GM12878 (cell line): Measurements from ENCODE around the gene THRB. TPM values are rescaled to one million over a fixed set of nuclear protein-coding genes. Genes with fewer than 3 reads are reported as not detected.

Source experiments
- ATAC-seq: fragments of 200-7000 bp; cut with Tn5 transposase; 3 replicates; pipeline ENCODE4 v1.9.1; 2020; ENCODE audit warnings: mild to moderate bottlenecking, moderate library complexity
- BruUV-seq: library from RNA; stranded (reverse); fragments of 400-500 nt; replicated peaks from 2 replicates; lab custom pipeline; 2021; lab: Mats Ljungman, UMichigan
- CTCF ChIA-PET: fragments of 300-600 bp; sonication (Branson Sonifier 250); formaldehyde crosslinking; extraction: SDS; loops from one replicate; lab custom pipeline; 2021; ENCODE audit warnings: inconsistent platforms; lab: Yijun Ruan, JAX
- POLR2A ChIA-PET: fragments of 350-600 bp; formaldehyde crosslinking; extraction: SDS; loops from one replicate; lab custom pipeline; 2021; ENCODE audit warnings: inconsistent platforms; lab: Charles Lee
- RAD21 ChIA-PET: fragments of 300-600 bp; sonication (Branson Sonifier 250); formaldehyde crosslinking; loops from one replicate; lab custom pipeline; 2023; ENCODE audit warnings: antibody characterized with exemption; ENCODE audit not compliant: unreplicated experiment; lab: Charles Lee
- SMC1A ChIA-PET: fragments of 300-600 bp; sonication (Branson Sonifier 250); formaldehyde crosslinking; loops from one replicate; lab custom pipeline; 2023; ENCODE audit not compliant: unreplicated experiment, uncharacterized antibody; lab: Charles Lee
- DNase-seq: peaks from one replicate; pipeline ENCODE4 v3.0.0-alpha.2; 2011; ENCODE audit warnings: low read depth, low spot score
- FAIRE-seq: peaks from 3 replicates; lab custom pipeline; 2011; peaks lifted over from hg19 to GRCh38; lab: Jason Lieb, UNC
- H2AFZ ChIP-seq: 2 replicates; pipeline ENCODE4 v1.6.0; 2011; ENCODE audit warnings: low read depth, low read length, control low read depth; ENCODE audit not compliant: control insufficient read depth
- H3K27ac ChIP-seq: 2 replicates; pipeline ENCODE4 v1.5.1; 2011; ENCODE audit warnings: control low read depth; ENCODE audit not compliant: control insufficient read depth, insufficient read depth
- H3K27me3 ChIP-seq, 2 experiments: replicated peaks in 1 of 2; 2 replicates each; pipeline versions ENCODE4 v1.6.0 to v1.6.1; 2011; ENCODE audit warnings: low read length in 1 of 2; ENCODE audit not compliant: control insufficient read depth in 2 of 2, insufficient read depth in 2 of 2
- H3K36me3 ChIP-seq, 2 experiments: 2 replicates each; pipeline ENCODE4 v1.5.1; 2011; ENCODE audit warnings: low read length in 1 of 2; ENCODE audit not compliant: control insufficient read depth in 2 of 2, insufficient read depth in 2 of 2
- H3K4me1 ChIP-seq: 2 replicates; pipeline ENCODE4 v1.6.1; 2011; ENCODE audit warnings: mild to moderate bottlenecking, low read length, moderate library complexity, mixed read lengths; ENCODE audit not compliant: control insufficient read depth, insufficient read depth
- H3K4me2 ChIP-seq: 2 replicates; pipeline ENCODE4 v1.6.0; 2011; ENCODE audit warnings: control low read depth; ENCODE audit not compliant: control insufficient read depth, insufficient read depth
- H3K4me3 ChIP-seq: fragments of 200-600 bp; sonication (generic); 2 replicates; pipeline ENCODE4 v1.5.1; 2016
- H3K79me2 ChIP-seq: 2 replicates; pipeline ENCODE4 v1.6.0; 2011; ENCODE audit warnings: low read length; ENCODE audit not compliant: control insufficient read depth, insufficient read depth
- H3K9ac ChIP-seq: 2 replicates; pipeline ENCODE4 v1.8.0; 2011; ENCODE audit warnings: low read length, control low read depth, mixed read lengths; ENCODE audit not compliant: control insufficient read depth, insufficient read depth
- H3K9me3 ChIP-seq: replicated peaks from 3 replicates; pipeline ENCODE4 v1.5.1; 2011; ENCODE audit warnings: mild to moderate bottlenecking, low read length; ENCODE audit not compliant: control insufficient read depth, insufficient read depth
- H4K20me1 ChIP-seq: 2 replicates; pipeline ENCODE4 v1.6.0; 2011; ENCODE audit not compliant: control insufficient read depth, insufficient read depth
- ATF7 ChIP-seq: fragments of 450-650 bp; IDR thresholded peaks from 2 replicates; pipeline ENCODE4 v1.6.1; 2016; ENCODE audit warnings: low read depth, mild to moderate bottlenecking
- BHLHE40 ChIP-seq, 2 experiments: fragments of 450-650 bp in 1 of 2; IDR thresholded peaks; 2 replicates each; pipeline ENCODE4 v1.6.1; 2011 to 2017; ENCODE audit warnings: low read depth in 2 of 2, borderline replicate concordance in 1 of 2, improper control_type of control experiment in 1 of 2, low read length in 1 of 2, mild to moderate bottlenecking in 1 of 2
- NFIC ChIP-seq: IDR thresholded peaks from 2 replicates; pipeline ENCODE4 v1.6.1; 2012; ENCODE audit warnings: low read depth, mild to moderate bottlenecking, inconsistent platforms, low read length, moderate library complexity
- PBX3 ChIP-seq: IDR thresholded peaks from 2 replicates; pipeline ENCODE4 v1.6.1; 2011; ENCODE audit warnings: mild to moderate bottlenecking, low read depth, low read length, moderate library complexity; ENCODE audit not compliant: insufficient replicate concordance
- POLR2AphosphoS5 ChIP-seq: IDR thresholded peaks from 2 replicates; pipeline ENCODE4 v1.6.1; 2011; ENCODE audit warnings: mild to moderate bottlenecking, low read length, inconsistent platforms
- REST ChIP-seq: IDR thresholded peaks from 2 replicates; pipeline ENCODE4 v1.6.1; 2012; ENCODE audit warnings: mild to moderate bottlenecking, low read depth, low read length
- ZZZ3 ChIP-seq: IDR thresholded peaks from 2 replicates; pipeline ENCODE4 v1.6.1; 2011; ENCODE audit warnings: low read depth; ENCODE audit not compliant: control insufficient read depth, insufficient read length
- WGBS: methylation state at CpG from one replicate; pipeline ENCODE4 v1.1.6; 2016; ENCODE audit warnings: low lambda C conversion rate; ENCODE audit not compliant: insufficient replicate concordance, insufficient coverage; ENCODE audit errors: missing lambda C conversion rate; 5-methylcytosine and 5-hydroxymethylcytosine counted together
- in situ Hi-C: fragments of 300-500 bp; cut with MboI; formaldehyde crosslinking; loops from 9 replicates; pipeline ENCODE4 v1.14.3; 2018; ENCODE audit warnings: mixed read lengths
- intact Hi-C: fragments of 100-400 bp; cut with micrococcal nuclease; formaldehyde crosslinking; loops from one replicate; pipeline ENCODE4 v1.14.2; 2022; ENCODE audit not compliant: unreplicated experiment
- polyA plus RNA-seq, 11 experiments: library from polyadenylated mRNA; depleted of rRNA in 4 of 11; unstranded in 6 of 11; stranded (reverse) in 5 of 11; fragments of >200 nt; fragmentation: Nextera tagmentation in 4 of 11; fragmentation: Illumina TruSeq in 1 of 11; extraction: Ambion mirVana in 4 of 11; extraction: Trizol in 1 of 11; gene quantifications; 1 replicate in 1 of 11; 2 replicates in 10 of 11; pipeline versions ENCODE4 v1.2.1 to v1.2.3, GENCODE V29; 2011 to 2016; ENCODE audit warnings: inconsistent platforms in 2 of 11, missing spikeins in 2 of 11, low read depth in 1 of 11
- total RNA-seq, 4 experiments: library from RNA; depleted of rRNA in 3 of 4; stranded (reverse); fragments of >200 nt in 3 of 4; fragmentation: Illumina TruSeq in 1 of 4; extraction: Trizol in 1 of 4; gene quantifications; 2 replicates each; pipeline versions ENCODE4 v1.2.1 to v1.2.3, GENCODE V29; 2013 to 2021

Gene THRB
- total and polyA plus RNA-seq, 10 of the 15 experiments (the other 5 are each of a cell fraction or from before 2014, with no cell fraction given), result 0.05 TPM; not detected in 9

- H3K4me2 ChIP-seq, result no peak overlapping the region
- FAIRE-seq (no peak), ATAC-seq (no peak), DNase-seq (no peak)
- no peaks in the 10 kb centered on the region for H3K9me3 ChIP-seq
- TF ChIP-seq ZZZ3 (no peak), NFIC (no peak), ATF7 (no peak), POLR2AphosphoS5 (no peak), BHLHE40 (IDR thresholded peaks at IDR 0.05; ENCODE audit: borderline replicate concordance in 1 of 2, low read depth in 2 of 2, low read length in 1 of 2) (no peak), PBX3 (no peak), REST (no peak)
- no peak overlapping the region for H2AFZ ChIP-seq
- 42% methylated on average over 11 of the region's 11 CpGs for WGBS
- RAD21 ChIA-PET, result no interaction called here
- CTCF ChIA-PET, result no interaction called here
- intact Hi-C loops (no loop called here), in situ Hi-C loops (no loop called here)
- H3K36me3 ChIP-seq, result no peaks in the 10 kb centered on the region
- no peaks in the 10 kb centered on the region for H3K4me1 ChIP-seq
- H3K4me3 ChIP-seq, result no peak overlapping the region
- H3K27ac ChIP-seq, result no peak overlapping the region
- no peak overlapping the region for H3K9ac ChIP-seq
- H3K27me3 ChIP-seq, result no peaks in the 10 kb centered on the region
- no peaks in the 10 kb centered on the region for H4K20me1 ChIP-seq
- no peaks in the 10 kb centered on the region for H3K79me2 ChIP-seq
- no TSS peak for BruUV-seq
- POLR2A ChIA-PET, result no interaction called here
- SMC1A ChIA-PET, result interaction anchor here (0.6 to 1.5 kb wide), 3 partner anchors 9 to 38 kb away, joined by 3 to 4 read pairs (median 3); no protein-coding TSS in a partner anchor
Observed at GRCh38 chr3:24100696-24101402, 393.8 kb downstream of the THRB start.
